GM23338 (cell line): ENCODE results near the gene EXOC7. TPM values are rescaled to one million over a fixed set of nuclear protein-coding genes. Genes with fewer than 3 reads are reported as not detected.

Source experiments
- ATAC-seq: fragments of 200-7000 bp; cut with Tn5 transposase; 3 replicates; pipeline ENCODE4 v1.9.1; 2020
- DNase-seq: peaks from one replicate; pipeline ENCODE4 v3.0.0-alpha.2; 2015; ENCODE audit warnings: low spot score
- H2AFZ ChIP-seq: fragments of 200-600 bp; sonication (generic); 2 replicates; pipeline ENCODE4 v1.8.0; 2016; ENCODE audit warnings: antibody characterized with exemption, mild to moderate bottlenecking, moderate library complexity
- H3F3A ChIP-seq: fragments of 200-600 bp; sonication (generic); replicated peaks from 2 replicates; pipeline ENCODE4 v1.8.0; 2017; ENCODE audit warnings: antibody characterized with exemption, mixed run types, low read depth
- H3K27ac ChIP-seq: fragments of 200-600 bp; sonication (generic); 2 replicates; pipeline ENCODE4 v1.6.1; 2016; ENCODE audit warnings: low read depth
- H3K27me3 ChIP-seq: fragments of 200-600 bp; sonication (generic); 2 replicates; pipeline ENCODE4 v1.8.0; 2016; ENCODE audit warnings: mild to moderate bottlenecking, mixed run types, moderate library complexity; ENCODE audit not compliant: insufficient read depth
- H3K36me3 ChIP-seq: fragments of 200-600 bp; sonication (generic); 2 replicates; pipeline ENCODE4 v1.8.0; 2016; ENCODE audit warnings: mild to moderate bottlenecking; ENCODE audit not compliant: insufficient read depth
- H3K4me1 ChIP-seq: fragments of 200-600 bp; sonication (generic); 2 replicates; pipeline ENCODE4 v1.8.0; 2016; ENCODE audit warnings: mild to moderate bottlenecking, moderate library complexity; ENCODE audit not compliant: insufficient read depth
- H3K4me2 ChIP-seq: fragments of 200-600 bp; sonication (generic); 2 replicates; pipeline ENCODE4 v1.7.1; 2017; ENCODE audit warnings: mixed run types
- H3K4me3 ChIP-seq: fragments of 200-600 bp; sonication (generic); 2 replicates; pipeline ENCODE4 v1.6.1; 2016; ENCODE audit warnings: mixed run types
- H3K79me2 ChIP-seq: fragments of 200-600 bp; sonication (generic); replicated peaks from 2 replicates; pipeline ENCODE4 v1.8.0; 2017; ENCODE audit warnings: mild to moderate bottlenecking; ENCODE audit not compliant: insufficient read depth
- H3K9me2 ChIP-seq: fragments of 200-600 bp; sonication (generic); 2 replicates; pipeline ENCODE4 v1.8.0; 2017; ENCODE audit not compliant: insufficient read depth
- H4K20me1 ChIP-seq: fragments of 200-600 bp; sonication (generic); replicated peaks from 2 replicates; pipeline ENCODE4 v1.8.0; 2017; ENCODE audit warnings: mild to moderate bottlenecking; ENCODE audit not compliant: insufficient read depth
- H3K27ac Mint-ChIP-seq: 2 replicates; pipeline ENCODE4 v1.8.0; 2020; ENCODE audit warnings: inconsistent platforms, mild to moderate bottlenecking, moderate library complexity, mixed read lengths
- H3K27me3 Mint-ChIP-seq: 3 replicates; pipeline ENCODE4 v1.8.0; 2022; ENCODE audit warnings: low read depth, mild to moderate bottlenecking, moderate library complexity, mixed read lengths, inconsistent platforms; ENCODE audit not compliant: insufficient read depth, poor library complexity
- H3K36me3 Mint-ChIP-seq: 3 replicates; pipeline ENCODE4 v1.8.0; 2021; ENCODE audit warnings: low read depth, mild to moderate bottlenecking, inconsistent platforms, moderate library complexity, mixed read lengths
- H3K4me1 Mint-ChIP-seq: 3 replicates; pipeline ENCODE4 v1.8.0; 2020; ENCODE audit warnings: mild to moderate bottlenecking, inconsistent platforms, mixed read lengths
- H3K4me3 Mint-ChIP-seq: 3 replicates; pipeline ENCODE4 v1.8.0; 2021; ENCODE audit warnings: moderate library complexity, mild to moderate bottlenecking, inconsistent platforms, mixed read lengths
- H3K9me3 Mint-ChIP-seq: 3 replicates; pipeline ENCODE4 v1.8.0; 2020; ENCODE audit warnings: moderate library complexity, mild to moderate bottlenecking, inconsistent platforms, mixed read lengths
- CREB1 ChIP-seq: fragments of 250-450 bp; sonication (Bioruptor Pico); IDR thresholded peaks from 2 replicates; pipeline ENCODE4 v1.5.0; 2020; ENCODE audit warnings: low read depth, mild to moderate bottlenecking, moderate library complexity
- CTCF ChIP-seq, 2 experiments: fragments of 200-600 bp in 1 of 2; sonication (generic) in 1 of 2; conservative IDR thresholded peaks; 2 replicates each; pipeline versions ENCODE4 v1.5.1 to v1.6.1; 2016 to 2017; ENCODE audit warnings: antibody characterized with exemption in 2 of 2, low read depth in 2 of 2, mild to moderate bottlenecking in 2 of 2, moderate library complexity in 1 of 2
- JUNB ChIP-seq: IDR thresholded peaks from one replicate; pipeline ENCODE4 v1.6.1; 2016; ENCODE audit warnings: antibody characterized with exemption; ENCODE audit not compliant: unreplicated experiment
- NANOG ChIP-seq: IDR thresholded peaks from 2 replicates; pipeline ENCODE4 v1.6.1; 2016; ENCODE audit warnings: antibody characterized with exemption, borderline replicate concordance
- REST ChIP-seq: IDR thresholded peaks from one replicate; pipeline ENCODE4 v1.6.1; 2018; ENCODE audit warnings: antibody characterized with exemption; ENCODE audit not compliant: unreplicated experiment
- STAT1 ChIP-seq: IDR thresholded peaks from one replicate; pipeline ENCODE4 v1.6.1; 2016; ENCODE audit warnings: antibody characterized with exemption; ENCODE audit not compliant: unreplicated experiment
- ZNF114 ChIP-seq: fragments of 250-450 bp; sonication (Bioruptor Pico); IDR thresholded peaks from 2 replicates; pipeline ENCODE4 v1.5.0; 2020; ENCODE audit warnings: mild to moderate bottlenecking, moderate library complexity
- ZNF331 ChIP-seq: fragments of 250-450 bp; sonication (Bioruptor Pico); IDR thresholded peaks from 2 replicates; pipeline ENCODE4 v1.5.0; 2020; ENCODE audit warnings: low read depth, mild to moderate bottlenecking, moderate library complexity
- polyA plus RNA-seq: library from polyadenylated mRNA; unstranded; fragments of >200 nt; fragmentation: Nextera tagmentation; extraction: Ambion mirVana; gene quantifications from 2 replicates; pipeline ENCODE4 v1.2.1, GENCODE V29; 2016
- total RNA-seq: library from RNA; depleted of rRNA; stranded (reverse); fragments of >200 nt; shearing (Covaris generic); gene quantifications from 2 replicates; pipeline ENCODE4 v1.2.3, GENCODE V29; 2014
- TF ChIP-seq, protein P1 (sequence below): fragments of 250-450 bp; sonication (Bioruptor Pico); IDR thresholded peaks from 2 replicates; pipeline ENCODE4 v1.5.0; 2020; ENCODE audit warnings: mild to moderate bottlenecking, moderate library complexity

The EXOC7 gene
- total and polyA plus RNA-seq, 2 experiments from 2014 or later = 75.4 to 77.4 TPM

DNA sequence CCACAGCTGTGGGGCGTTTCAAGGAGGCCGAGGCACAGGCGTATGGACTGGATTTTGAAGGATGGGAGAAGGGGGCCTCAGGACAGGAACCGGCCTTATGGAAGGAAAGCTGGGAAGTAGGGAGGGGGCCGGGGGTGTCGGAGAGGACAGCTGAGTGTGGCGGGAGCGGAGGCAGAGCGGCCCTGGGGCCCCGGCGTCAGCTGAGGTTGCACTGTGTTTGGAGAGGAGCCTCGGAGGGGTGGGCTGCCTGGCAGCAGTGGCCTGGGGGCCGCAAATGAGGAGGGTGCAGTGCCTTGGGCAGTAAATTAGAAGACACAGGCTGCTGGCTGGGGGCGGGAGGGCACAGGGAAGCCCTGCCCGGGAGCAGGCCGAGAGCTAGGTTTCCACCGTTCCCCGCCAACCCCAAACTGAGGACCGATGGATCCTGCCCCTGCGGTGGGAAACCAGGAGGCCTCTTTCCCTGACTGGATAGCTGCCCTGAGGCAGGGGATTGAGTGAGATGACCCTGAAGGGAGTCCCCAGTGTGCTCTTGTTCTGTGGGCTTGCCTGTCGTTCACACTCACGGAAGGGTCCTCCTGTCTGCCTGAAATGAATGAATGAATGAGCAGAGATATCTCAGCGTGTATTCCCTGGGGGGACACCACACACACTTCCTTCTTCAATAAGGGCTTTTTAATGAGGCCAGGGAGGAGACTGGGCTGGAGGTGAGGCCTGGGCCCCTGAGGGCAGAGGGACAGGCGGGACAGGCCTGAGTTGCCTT is 19.0 kb upstream of the EXOC7 start:
- H3K4me3 Mint-ChIP-seq = peak overlapping the region; percentile 44; the same call in 2 of the 3 replicates
- H3K79me2 ChIP-seq = no peaks in the 10 kb centered on the region
- H3K36me3 Mint-ChIP-seq = no peaks in the 10 kb centered on the region
- DNase-seq (no peak), ATAC-seq (peak; percentile 1)
- 0 out of 2 replicates have a peak, but pooled peaks cover 4% of the 10 kb centered on the region for H3K27me3 ChIP-seq
- H3K27ac Mint-ChIP-seq = peak overlapping the region; percentile 81
- H3K4me3 ChIP-seq = peak overlapping the region; percentile 53
- no peaks in the 10 kb centered on the region for H3K9me2 ChIP-seq
- H4K20me1 ChIP-seq = no peaks in the 10 kb centered on the region
- TF ChIP-seq STAT1 = no peak
- no peak for TF ChIP-seq ZNF114
- TF ChIP-seq JUNB = no peak
- TF ChIP-seq REST = no peak
- TF ChIP-seq CREB1 (CRISPR knock-in tag) = no peak
- TF ChIP-seq CTCF (conservative IDR thresholded peaks at IDR 0.05; ENCODE audit: low read depth in 2 of 2) = no peak
- no peak for TF ChIP-seq NANOG
- TF ChIP-seq ZNF331 (CRISPR knock-in tag) = no peak
- H3K36me3 ChIP-seq = no peaks in the 10 kb centered on the region
- no peaks in the 10 kb centered on the region; the same call in 2 of the 3 replicates for H3K9me3 Mint-ChIP-seq
- H3K4me1 Mint-ChIP-seq = peaks cover 34% of the 10 kb centered on the region
- no peak overlapping the region for H3K27ac ChIP-seq
- H3K4me2 ChIP-seq = peak overlapping the region; percentile 78
- peaks cover 19% of the 10 kb centered on the region for H3F3A ChIP-seq
- H3K27me3 Mint-ChIP-seq = peaks cover 23% of the 10 kb centered on the region
- peak overlapping the region; percentile 63 for H2AFZ ChIP-seq
- peaks cover 29% of the 10 kb centered on the region; the same call in 1 of the 2 replicates for H3K4me1 ChIP-seq

- H3K4me3 ChIP-seq = peak overlapping the region; percentile 53
- H3K9me3 Mint-ChIP-seq = no peaks in the 10 kb centered on the region; the same call in 2 of the 3 replicates
- H3K9me2 ChIP-seq = no peaks in the 10 kb centered on the region
- 0 out of 2 replicates have a peak, but pooled peaks cover 4% of the 10 kb centered on the region for H3K27me3 ChIP-seq
- H3K27me3 Mint-ChIP-seq = peaks cover 23% of the 10 kb centered on the region
- peak overlapping the region; percentile 78 for H3K4me2 ChIP-seq
- no peaks in the 10 kb centered on the region for H3K36me3 ChIP-seq
- no peaks in the 10 kb centered on the region for H3K36me3 Mint-ChIP-seq
- peaks cover 31% of the 10 kb centered on the region for H3K4me1 Mint-ChIP-seq
- ATAC-seq (peak; percentile 41), DNase-seq (peak; percentile 72)
- no peaks in the 10 kb centered on the region for H3K79me2 ChIP-seq
- peaks cover 16% of the 10 kb centered on the region for H3F3A ChIP-seq
- H3K27ac Mint-ChIP-seq = peak overlapping the region; percentile 81
- no peaks in the 10 kb centered on the region for H4K20me1 ChIP-seq
- H3K27ac ChIP-seq = no peak overlapping the region
- peak overlapping the region; percentile 44; the same call in 2 of the 3 replicates for H3K4me3 Mint-ChIP-seq
- H2AFZ ChIP-seq = peak overlapping the region; percentile 63
- peaks cover 29% of the 10 kb centered on the region; the same call in 1 of the 2 replicates for H3K4me1 ChIP-seq
- TF ChIP-seq, protein P1, sequence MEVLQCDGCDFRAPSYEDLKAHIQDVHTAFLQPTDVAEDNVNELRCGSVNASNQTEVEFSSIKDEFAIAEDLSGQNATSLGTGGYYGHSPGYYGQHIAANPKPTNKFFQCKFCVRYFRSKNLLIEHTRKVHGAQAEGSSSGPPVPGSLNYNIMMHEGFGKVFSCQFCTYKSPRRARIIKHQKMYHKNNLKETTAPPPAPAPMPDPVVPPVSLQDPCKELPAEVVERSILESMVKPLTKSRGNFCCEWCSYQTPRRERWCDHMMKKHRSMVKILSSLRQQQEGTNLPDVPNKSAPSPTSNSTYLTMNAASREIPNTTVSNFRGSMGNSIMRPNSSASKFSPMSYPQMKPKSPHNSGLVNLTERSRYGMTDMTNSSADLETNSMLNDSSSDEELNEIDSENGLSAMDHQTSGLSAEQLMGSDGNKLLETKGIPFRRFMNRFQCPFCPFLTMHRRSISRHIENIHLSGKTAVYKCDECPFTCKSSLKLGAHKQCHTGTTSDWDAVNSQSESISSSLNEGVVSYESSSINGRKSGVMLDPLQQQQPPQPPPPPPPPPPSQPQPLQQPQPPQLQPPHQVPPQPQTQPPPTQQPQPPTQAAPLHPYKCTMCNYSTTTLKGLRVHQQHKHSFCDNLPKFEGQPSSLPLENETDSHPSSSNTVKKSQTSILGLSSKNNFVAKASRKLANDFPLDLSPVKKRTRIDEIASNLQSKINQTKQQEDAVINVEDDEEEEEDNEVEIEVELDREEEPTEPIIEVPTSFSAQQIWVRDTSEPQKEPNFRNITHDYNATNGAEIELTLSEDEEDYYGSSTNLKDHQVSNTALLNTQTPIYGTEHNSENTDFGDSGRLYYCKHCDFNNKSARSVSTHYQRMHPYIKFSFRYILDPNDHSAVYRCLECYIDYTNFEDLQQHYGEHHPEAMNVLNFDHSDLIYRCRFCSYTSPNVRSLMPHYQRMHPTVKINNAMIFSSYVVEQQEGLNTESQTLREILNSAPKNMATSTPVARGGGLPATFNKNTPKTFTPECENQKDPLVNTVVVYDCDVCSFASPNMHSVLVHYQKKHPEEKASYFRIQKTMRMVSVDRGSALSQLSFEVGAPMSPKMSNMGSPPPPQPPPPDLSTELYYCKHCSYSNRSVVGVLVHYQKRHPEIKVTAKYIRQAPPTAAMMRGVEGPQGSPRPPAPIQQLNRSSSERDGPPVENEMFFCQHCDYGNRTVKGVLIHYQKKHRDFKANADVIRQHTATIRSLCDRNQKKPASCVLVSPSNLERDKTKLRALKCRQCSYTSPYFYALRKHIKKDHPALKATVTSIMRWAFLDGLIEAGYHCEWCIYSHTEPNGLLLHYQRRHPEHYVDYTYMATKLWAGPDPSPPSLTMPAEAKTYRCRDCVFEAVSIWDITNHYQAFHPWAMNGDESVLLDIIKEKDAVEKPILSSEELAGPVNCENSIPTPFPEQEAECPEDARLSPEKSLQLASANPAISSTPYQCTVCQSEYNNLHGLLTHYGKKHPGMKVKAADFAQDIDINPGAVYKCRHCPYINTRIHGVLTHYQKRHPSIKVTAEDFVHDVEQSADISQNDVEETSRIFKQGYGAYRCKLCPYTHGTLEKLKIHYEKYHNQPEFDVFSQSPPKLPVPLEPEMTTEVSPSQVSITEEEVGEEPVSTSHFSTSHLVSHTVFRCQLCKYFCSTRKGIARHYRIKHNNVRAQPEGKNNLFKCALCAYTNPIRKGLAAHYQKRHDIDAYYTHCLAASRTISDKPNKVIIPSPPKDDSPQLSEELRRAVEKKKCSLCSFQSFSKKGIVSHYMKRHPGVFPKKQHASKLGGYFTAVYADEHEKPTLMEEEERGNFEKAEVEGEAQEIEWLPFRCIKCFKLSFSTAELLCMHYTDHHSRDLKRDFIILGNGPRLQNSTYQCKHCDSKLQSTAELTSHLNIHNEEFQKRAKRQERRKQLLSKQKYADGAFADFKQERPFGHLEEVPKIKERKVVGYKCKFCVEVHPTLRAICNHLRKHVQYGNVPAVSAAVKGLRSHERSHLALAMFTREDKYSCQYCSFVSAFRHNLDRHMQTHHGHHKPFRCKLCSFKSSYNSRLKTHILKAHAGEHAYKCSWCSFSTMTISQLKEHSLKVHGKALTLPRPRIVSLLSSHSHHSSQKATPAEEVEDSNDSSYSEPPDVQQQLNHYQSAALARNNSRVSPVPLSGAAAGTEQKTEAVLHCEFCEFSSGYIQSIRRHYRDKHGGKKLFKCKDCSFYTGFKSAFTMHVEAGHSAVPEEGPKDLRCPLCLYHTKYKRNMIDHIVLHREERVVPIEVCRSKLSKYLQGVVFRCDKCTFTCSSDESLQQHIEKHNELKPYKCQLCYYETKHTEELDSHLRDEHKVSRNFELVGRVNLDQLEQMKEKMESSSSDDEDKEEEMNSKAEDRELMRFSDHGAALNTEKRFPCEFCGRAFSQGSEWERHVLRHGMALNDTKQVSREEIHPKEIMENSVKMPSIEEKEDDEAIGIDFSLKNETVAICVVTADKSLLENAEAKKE (CRISPR knock-in tag) = no peak
Observed at GRCh38 chr17:76121932-76122430, 18.4 kb upstream of the EXOC7 start.
